ENCODE measurements around the gene FDCSP.

The FDCSP gene

GRCh38 chr4:70225824-70226223 is at the start of gene FDCSP:
Gene FDCSP, plus strand, starts transcription at chr4:70226124. Its CDS starts 5,071 bp downstream, at chr4:70231195.
- DNase-seq (ENCODE audit: low read depth) = no peak
- H3K4me3 ChIP-seq (ENCODE audit: low read depth, low read length) = no peak within 1 kb of the TSS
- TF ChIP-seq, protein P1, sequence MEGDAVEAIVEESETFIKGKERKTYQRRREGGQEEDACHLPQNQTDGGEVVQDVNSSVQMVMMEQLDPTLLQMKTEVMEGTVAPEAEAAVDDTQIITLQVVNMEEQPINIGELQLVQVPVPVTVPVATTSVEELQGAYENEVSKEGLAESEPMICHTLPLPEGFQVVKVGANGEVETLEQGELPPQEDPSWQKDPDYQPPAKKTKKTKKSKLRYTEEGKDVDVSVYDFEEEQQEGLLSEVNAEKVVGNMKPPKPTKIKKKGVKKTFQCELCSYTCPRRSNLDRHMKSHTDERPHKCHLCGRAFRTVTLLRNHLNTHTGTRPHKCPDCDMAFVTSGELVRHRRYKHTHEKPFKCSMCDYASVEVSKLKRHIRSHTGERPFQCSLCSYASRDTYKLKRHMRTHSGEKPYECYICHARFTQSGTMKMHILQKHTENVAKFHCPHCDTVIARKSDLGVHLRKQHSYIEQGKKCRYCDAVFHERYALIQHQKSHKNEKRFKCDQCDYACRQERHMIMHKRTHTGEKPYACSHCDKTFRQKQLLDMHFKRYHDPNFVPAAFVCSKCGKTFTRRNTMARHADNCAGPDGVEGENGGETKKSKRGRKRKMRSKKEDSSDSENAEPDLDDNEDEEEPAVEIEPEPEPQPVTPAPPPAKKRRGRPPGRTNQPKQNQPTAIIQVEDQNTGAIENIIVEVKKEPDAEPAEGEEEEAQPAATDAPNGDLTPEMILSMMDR (IDR thresholded peaks at IDR 0.05; ENCODE audit: insufficient read depth, low read depth, low read length, missing control alignments) = no peak

- TF ChIP-seq, protein P1 (IDR thresholded peaks at IDR 0.05; ENCODE audit: insufficient read depth, low read depth, low read length, missing control alignments) = no peak
- no peak for DNase-seq (ENCODE audit: low read depth)
- no peak overlapping the region for H3K4me3 ChIP-seq (ENCODE audit: low read depth, low read length)
Observed at GRCh38 chr4:70177090-70177489, 48.8 kb upstream of the FDCSP start.

- TF ChIP-seq, protein P1 (IDR thresholded peaks at IDR 0.05; ENCODE audit: insufficient read depth, low read depth, low read length, missing control alignments) = no peak
- no peak for DNase-seq (ENCODE audit: low read depth)
- no peak overlapping the region for H3K4me3 ChIP-seq (ENCODE audit: low read depth, low read length)
Observed at GRCh38 chr4:70178075-70178660, 47.8 kb upstream of the FDCSP start.

DNA sequence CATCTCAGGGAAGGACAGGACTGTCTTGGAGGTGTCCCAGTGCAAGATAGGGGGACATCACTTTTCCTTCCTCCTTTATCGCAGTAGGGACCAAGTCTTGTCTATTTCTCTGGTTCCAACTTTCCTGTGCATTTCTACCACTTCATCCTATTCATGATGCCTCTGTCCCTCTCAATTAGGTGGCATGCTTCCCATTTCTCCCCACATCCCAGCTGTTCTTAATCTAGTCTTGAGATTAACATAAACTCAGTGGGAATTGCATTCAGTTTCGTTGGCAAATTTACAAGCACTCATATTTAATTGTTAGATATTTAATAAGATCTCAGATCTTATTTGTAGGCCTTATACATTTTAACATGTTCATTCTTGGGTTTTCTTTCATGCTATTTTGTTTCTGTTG is 46.1 kb upstream of the FDCSP start:
- TF ChIP-seq, protein P1 (IDR thresholded peaks at IDR 0.05; ENCODE audit: insufficient read depth, low read depth, low read length, missing control alignments) = no peak
- no peak for DNase-seq (ENCODE audit: low read depth)

GRCh38 chr4:70181864-70182263 is 44.1 kb upstream of the FDCSP start:
- no peak for DNase-seq (ENCODE audit: low read depth)
- no peak overlapping the region for H3K4me3 ChIP-seq (ENCODE audit: low read depth, low read length)
- TF ChIP-seq, protein P1 (IDR thresholded peaks at IDR 0.05; ENCODE audit: insufficient read depth, low read depth, low read length, missing control alignments) = no peak

More for the DNA sequence above, 46.1 kb upstream of the FDCSP start:
- H3K4me3 ChIP-seq (ENCODE audit: low read depth, low read length) = no peak overlapping the region

DNA sequence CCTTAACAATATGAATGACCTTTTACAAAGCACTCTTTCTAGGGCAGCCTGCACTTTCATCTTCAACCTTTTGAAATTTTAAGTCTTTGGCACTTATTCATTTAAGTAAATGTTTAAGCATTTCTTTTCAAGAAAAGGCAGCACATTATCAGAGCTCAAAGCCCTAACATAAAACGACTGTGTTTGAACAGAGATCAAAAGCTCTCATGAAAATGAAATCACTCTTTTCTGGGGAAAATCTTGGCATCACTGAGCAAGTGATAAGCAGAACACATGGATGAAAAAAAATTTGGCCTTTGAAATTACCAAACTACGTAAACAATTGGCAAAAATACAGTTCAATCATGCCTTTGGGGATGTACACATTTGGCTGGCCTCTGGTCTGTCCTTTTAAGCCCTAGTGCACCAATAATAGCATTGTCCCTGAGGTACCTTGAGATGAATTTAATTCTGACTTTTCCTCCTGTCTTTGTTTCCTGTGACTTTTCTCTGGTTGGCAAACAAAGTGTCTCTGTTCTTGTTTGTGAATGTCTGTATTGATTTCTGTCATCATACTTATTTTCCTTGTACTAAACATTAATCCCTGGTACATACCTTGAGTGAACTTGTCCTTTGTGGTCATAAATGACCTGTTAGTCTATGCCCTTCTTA is 43.3 kb upstream of the FDCSP start:
- no peak for DNase-seq (ENCODE audit: low read depth)
- H3K4me3 ChIP-seq (ENCODE audit: low read depth, low read length) = no peak overlapping the region
- TF ChIP-seq, protein P1 (IDR thresholded peaks at IDR 0.05; ENCODE audit: insufficient read depth, low read depth, low read length, missing control alignments) = no peak
